NOMO-1 treated with DMSO at 0.1 percent for 48 hours (cell line): Measurements from ENCODE around the gene RFFL.

ENCODE experiments used
- DNase-seq: peaks from one replicate; lab custom pipeline; 2025; ENCODE audit not compliant: unreplicated experiment; lab: John Stamatoyannopoulos, UW

The RFFL gene

DNA sequence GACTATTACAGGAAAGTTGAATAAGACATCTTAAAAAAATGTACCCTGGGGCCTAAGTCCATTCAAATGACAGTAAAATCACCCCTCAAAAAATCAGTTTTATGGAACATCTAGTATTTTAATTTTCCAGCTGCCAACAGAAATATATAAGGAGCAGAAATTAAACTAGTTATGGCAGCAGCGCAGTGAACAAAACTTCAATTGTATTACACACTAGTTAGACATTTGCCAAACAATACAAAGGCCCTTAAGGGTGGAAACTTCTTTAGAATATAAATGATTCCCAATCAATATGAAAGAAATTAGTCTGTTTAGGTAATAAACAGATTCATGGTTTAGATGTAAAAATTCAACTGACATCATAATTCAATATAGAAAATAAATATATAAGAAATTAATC lies 18.1 kb upstream of the RFFL start:
- DNase-seq: no peak

DNA sequence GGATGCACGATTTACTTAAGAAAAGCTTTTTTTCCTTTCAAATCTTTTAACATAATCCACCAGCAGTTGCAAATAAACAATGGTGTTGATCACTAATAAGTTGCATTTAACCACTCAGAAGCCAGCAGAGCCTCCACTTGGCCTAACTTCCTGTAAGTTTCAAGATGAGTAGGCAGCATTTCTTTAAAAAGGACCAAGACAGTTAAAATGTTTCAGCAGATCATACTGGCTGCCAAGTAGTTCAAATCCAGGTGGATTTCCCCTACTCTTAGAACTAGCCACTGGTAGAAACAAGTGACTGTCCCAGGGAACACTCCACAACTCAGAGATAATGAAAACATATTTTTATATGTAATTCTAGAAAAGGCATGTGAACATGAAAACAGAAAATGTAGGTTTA lies 17.0 kb upstream of the RFFL start:
- DNase-seq: peak; percentile 16

DNA sequence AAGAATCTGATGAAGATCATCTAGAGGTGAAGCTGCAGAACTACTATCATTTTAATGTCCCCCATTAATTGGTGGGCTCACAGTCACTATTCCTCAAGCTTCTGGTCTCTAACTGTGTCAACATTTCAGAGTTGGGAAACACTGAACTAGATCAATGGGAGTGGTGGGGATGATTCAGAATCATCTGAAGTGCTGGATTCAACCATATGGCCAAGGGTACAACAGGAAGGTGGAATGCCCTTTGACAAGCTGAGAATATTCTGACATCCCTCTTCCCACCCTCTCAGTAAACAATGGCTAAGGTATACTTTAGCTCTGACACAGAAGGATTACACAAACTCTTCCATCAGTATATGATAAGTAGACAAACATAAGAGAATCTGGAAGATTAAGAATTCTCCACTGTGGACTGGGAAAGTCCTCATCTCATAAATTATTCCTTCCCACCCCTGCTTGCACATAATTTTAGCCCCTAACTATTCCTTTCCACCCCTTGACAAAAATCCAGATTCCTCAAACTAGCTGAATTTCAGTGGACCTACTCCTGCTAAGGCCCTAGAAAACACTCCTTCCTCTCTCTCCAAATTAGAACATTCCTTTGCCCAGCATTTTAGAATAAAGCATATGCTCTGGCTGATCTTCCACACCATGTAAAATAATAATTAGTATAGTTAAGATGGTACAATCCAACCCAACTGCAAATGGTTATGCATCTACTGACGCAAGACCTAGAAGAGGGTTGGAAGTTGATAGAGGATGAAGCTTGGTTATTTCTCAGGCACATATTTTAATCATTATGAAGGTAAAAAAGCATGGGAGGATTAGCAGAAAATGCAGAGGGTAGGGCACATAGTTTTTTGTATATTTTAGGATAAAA lies 16.3 kb upstream of the RFFL start:
- no peak for DNase-seq

- no peak for DNase-seq
Measured at GRCh38 chr17:35076874-35077273, 13.4 kb upstream of the RFFL start.

DNA sequence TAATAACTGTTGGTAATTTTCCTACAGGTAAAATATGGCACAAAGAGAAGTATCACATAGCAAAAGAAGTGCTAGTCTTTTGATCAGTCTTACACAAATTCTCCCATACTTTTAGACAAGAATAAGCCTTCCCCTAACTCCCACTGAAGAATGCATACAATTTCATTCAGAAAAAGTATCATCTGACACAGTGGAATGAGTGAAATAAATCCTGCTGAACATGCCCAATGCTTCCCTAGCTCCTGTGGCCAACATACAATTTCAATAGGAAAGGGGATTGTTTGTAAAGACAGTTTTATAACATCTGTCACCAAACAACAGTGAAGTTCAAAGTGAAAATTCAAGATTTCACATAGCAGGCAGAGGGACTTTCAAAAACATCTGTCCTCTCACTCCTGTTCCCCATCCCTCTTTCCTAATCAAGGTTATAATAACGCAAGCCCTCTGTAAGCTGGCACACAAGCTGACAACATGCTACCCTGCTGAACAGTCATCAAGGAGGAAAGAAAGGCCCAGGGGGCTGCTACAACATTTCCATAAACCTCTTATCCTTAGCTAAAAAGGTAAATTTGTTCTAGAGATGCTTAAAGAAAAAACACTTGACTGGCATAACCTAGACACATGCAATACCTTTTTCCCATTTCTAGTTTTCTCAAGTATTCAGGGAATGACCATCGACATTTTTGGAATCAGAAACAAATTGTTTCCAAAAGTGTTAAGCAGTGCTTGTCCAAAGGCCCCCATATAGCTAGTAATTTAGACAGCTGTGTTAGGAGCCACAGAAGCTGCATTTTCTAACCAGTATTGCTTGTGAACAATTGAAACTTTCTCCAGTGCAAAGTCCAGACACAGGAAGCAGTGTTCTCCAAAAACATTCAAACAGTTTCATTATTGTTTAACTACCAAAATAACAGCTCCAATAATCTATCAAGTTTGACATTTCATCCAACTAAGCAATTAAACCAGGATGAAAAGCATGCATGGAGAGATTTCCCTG lies 11.5 kb upstream of the RFFL start:
- DNase-seq: no peak

- DNase-seq: peak; percentile 25
Measured at GRCh38 chr17:35073991-35074627, 10.6 kb upstream of the RFFL start.

- peak; percentile 31 for DNase-seq
Measured at GRCh38 chr17:35073183-35073790, 9.8 kb upstream of the RFFL start.

DNA sequence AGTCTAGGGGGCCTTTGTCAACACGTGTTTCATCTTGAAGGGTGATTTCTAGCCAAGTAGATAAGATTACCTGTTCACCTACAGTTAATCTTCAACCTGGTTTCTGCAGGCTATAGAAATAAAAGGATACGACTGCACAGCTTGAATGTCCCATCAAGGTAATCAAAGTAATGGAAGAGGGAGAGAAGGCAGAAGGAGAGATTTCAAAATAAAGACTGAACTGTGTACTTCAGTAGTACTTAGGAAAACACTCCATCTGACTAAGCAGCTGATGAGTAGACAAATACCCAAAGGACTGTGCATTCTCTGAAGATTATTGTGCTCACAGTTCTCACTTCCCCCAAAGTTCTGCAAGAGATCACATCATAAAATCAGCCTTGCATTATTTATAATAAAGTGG lies 5.8 kb upstream of the RFFL start:
- peak; percentile 33 for DNase-seq

DNA sequence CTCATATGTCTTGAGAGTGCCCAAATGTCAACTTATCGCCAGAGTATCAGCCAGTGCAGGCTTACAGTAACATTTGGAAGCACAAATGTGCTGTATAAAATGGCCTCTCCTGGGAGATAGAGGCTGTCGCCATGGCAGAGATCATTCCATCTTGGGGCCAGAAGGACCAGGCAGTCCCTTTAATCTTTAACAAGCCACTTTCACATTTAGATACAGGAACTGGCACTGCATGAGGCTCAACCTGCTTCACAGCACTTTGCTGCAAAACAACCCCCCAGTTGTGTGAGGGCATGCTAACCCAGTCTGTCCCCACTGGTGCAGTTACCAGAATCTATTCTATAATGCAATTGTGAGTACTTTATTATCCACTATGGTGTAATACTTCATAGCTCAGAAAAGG lies 4.7 kb upstream of the RFFL start:
- DNase-seq: no peak

DNA sequence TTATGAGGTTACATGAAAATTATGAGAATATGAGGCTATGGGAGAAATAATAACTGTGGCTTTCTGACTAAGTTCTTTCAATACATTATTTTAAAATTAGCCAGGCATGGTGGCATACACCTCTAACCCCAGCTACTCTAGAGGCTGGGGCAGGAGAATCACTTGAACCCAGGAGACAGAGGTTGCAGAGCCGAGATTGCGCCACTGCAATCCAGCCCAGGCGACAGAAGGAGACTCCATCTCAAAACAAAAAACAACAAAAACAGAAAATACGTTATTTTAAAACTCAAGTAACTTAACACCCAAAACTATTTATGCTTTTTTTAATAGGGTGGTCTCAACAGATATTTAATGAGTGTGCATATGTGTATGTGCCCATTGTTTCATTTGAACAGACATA lies 2.4 kb upstream of the RFFL start:
- DNase-seq: no peak

- no peak for DNase-seq
Measured at GRCh38 chr17:35064516-35065215, 1.2 kb upstream of the RFFL start.

DNA sequence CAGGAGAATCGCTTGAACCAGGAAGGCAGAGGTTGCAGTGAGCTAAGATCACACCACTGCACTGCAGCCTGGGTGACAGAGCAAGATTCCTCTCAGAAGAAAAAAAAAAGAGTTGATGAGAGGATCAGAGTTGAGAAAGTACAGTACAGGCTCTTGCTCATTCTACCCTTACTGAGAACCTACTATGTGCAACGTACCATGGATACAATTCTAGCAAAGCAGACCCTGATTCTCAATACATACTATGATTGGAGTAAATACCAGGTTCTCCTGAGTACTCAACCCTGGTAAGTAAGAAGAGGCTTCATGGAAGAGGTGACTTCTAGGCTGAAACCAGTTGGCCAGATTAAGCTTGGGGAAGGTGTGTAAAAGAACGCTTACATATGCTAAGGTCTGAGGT lies 1.2 kb downstream of the RFFL start:
- DNase-seq: no peak

DNA sequence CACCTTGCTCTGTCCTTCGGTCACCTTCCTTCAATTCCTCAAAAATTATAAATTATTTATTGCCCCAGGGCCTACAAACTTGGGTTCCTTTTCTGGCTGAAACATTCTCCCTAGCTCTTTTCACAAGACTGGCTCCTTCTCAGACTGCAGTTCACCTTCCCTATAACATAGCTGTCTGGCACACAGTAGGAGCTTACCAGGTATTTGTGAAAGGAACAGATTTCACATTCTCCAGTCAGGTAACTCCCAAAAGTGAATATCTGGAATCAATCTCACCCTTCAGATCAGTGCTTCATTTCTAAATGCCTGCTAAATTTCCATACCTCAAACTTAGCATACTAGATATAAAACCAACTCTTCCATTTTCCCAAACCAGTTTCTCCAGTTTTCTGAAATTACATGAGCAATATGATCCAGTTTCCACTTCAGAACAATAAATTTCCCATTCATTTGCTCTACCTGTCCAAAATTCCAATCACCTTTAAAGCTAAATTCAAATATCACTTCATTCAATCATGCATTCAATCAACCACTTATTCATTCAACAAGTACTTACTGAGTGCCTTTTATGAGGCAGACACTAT lies 6.1 kb downstream of the RFFL start:
- no peak for DNase-seq

DNA sequence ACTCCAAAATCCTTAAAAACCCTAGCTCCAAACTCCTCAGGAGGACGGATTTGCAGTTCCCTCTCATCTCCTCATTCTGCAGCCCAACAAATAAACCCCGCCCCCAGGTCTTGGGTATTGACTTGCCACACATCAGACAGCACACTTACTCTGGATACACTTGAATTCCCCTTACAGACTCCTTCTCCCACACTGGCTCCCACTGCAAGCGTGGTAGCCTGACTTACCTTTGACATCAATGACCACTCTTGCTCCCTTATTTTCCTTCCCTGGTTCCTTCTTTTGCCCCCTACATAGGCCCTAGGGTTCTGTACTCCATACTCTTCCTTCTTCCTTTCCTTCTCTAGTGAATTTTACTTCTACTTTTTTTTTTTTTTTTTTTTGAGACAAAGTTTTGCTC lies 7.5 kb downstream of the RFFL start:
- DNase-seq: no peak

DNA sequence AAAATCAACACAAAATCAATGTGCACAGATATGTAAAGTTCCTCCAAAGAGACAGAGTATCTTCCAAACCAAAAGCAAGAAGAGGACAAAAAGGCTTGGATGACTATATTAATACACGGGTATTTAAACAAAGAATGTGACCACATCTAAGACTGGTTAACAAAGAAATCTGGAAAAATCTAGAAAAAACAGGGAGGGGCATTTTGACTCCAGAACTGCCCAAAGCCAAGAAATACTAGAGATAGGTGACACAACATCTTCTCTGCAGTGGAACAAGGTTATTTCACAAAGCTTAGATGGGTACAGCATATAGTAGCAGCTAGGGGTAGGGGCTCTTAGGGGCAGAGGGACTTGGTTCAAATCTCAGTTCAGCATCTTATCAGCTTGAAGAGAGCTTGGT lies 10.3 kb downstream of the RFFL start:
- DNase-seq: no peak

DNA sequence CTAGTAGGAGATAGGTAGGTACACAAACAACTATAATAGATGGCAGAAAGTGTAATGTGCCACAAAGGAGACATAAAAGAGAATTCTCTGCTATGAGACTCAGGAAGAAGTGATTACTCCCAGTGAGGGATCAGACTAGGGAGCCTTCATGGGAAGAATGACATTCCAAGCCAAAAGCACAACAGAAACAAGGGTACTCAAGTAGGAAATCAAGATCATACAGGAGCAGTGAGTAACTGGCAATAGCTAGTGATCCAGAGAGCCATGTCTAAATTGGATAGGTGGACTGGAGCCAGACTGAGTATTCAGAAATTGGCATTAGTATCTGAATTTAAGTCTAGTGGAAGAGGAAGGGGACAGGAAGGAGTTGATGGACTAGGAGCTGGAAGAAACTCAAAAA lies 10.7 kb downstream of the RFFL start:
- no peak for DNase-seq

- DNase-seq: peak; percentile 2
Measured at GRCh38 chr17:35052241-35052610, 11.3 kb downstream of the RFFL start.

DNA sequence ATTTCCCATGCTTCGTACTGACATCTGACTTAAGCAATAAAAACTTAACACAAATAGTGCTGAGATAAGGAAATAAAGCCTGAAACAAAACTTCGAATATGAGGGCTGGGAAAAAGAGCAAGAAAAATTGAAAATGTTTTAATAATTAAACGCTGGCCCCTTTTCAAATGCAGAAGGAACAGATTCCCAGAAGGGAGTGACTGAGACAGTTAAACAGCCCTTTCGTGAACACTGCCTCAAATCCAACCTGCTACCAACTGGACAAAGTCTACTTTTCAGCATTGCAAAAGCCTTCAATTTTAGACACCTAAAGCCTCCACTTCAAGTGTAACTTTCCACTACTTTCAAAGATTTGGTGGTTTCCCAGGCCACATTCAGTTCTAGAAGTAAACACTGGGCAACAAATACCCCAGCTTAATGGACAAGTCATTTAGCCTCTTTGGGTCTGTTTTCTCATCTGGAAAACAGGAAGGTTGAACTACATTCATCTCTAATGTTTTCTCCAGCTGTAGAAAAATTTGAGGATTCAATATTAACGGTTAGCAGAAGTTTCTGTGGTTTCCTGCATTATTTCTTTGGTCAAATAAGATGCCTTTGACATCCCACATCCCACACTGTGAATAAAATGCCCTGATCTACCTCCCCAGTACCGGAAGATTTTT lies 11.8 kb downstream of the RFFL start:
- DNase-seq: peak; percentile 39

GRCh38 chr17:35051183-35051578 lies 12.3 kb downstream of the RFFL start:
- DNase-seq: peak; percentile 88

DNA sequence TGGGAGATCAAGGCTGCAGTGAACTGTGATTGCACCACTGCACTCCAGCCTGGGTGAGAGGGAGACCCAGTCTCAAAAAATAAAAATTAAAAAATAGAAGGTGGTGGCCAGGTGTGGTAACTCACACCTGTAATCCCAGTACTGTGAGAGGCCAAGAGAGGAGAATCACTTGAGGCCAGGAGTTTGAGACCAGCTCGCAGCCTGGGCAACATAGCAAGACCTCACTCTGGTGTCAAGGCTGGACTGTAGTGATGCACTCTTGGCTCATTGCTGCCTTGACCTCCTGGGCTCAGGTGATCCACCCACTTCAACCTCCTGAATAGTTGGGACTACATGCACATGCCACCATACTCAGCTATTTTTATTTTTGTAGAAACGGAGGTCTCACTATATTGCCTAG lies 13.3 kb downstream of the RFFL start:
- DNase-seq: no peak
